Activated T-cell treated with anti-CD3 and anti-CD28 coated beads, Interleukin-2, amount 50 U/mL, for 72 hours (primary cell): ENCODE measurements around the gene SGSM1. TPM values are rescaled to one million over a fixed set of nuclear protein-coding genes. Genes with fewer than 3 reads are reported as not detected.
A peak's percentile ranks its signal among the peaks of the same experiment; 100 is the strongest.

Experiments used
- ATAC-seq, 2 donors: fragments of 150-1000 bp; cut with Tn5 transposase; replicated peaks in 1 of 2; 2 replicates each; pipeline ENCODE4 v1.10.0; 2021; ENCODE audit warnings: moderate library complexity in 2 of 2, mild to moderate bottlenecking in 1 of 2
- DNase-seq, 2 donors: peaks; one replicate each; pipeline ENCODE4 v3.0.0; 2021 to 2022; ENCODE audit warnings: mixed read lengths in 1 of 2
- H3K27ac Mint-ChIP-seq: one replicate; pipeline ENCODE4 v1.8.0; 2022; ENCODE audit warnings: mild to moderate bottlenecking, moderate library complexity, mixed read lengths
- H3K27me3 Mint-ChIP-seq: one replicate; pipeline ENCODE4 v1.8.0; 2022; ENCODE audit warnings: low read depth, mixed read lengths
- H3K36me3 Mint-ChIP-seq, 2 donors: one replicate each; pipeline ENCODE4 v1.8.0; 2022; ENCODE audit warnings: mixed read lengths in 2 of 2, mild to moderate bottlenecking in 1 of 2; ENCODE audit not compliant: insufficient read depth in 2 of 2
- H3K4me1 Mint-ChIP-seq: one replicate; pipeline ENCODE4 v1.8.0; 2022; ENCODE audit warnings: low read depth, mixed read lengths
- H3K4me3 Mint-ChIP-seq, 2 donors: one replicate each; pipeline ENCODE4 v1.8.0; 2022; ENCODE audit warnings: mild to moderate bottlenecking in 2 of 2, mixed read lengths in 2 of 2, moderate library complexity in 2 of 2
- H3K9me3 Mint-ChIP-seq, 2 donors: one replicate each; pipeline ENCODE4 v1.8.0; 2022; ENCODE audit warnings: mixed read lengths in 2 of 2
- total RNA-seq, 2 donors: library from RNA; stranded (reverse); gene quantifications; one replicate each; pipeline ENCODE4 v1.2.3, GENCODE V29; 2022

The SGSM1 gene
- total RNA-seq, 2 donors from 2014 or later, result 0.07 to 0.14 TPM

- H3K4me3 Mint-ChIP-seq, result no peak overlapping the region
- ATAC-seq (no peak), DNase-seq (no peak)
- peaks cover 13% of the 10 kb centered on the region for H3K27me3 Mint-ChIP-seq
- H3K4me1 Mint-ChIP-seq, result no peaks in the 10 kb centered on the region
- H3K9me3 Mint-ChIP-seq, result no peaks in the 10 kb centered on the region
- no peaks in the 10 kb centered on the region for H3K36me3 Mint-ChIP-seq
- H3K27ac Mint-ChIP-seq, result no peak overlapping the region
These were observed 30.1 kb upstream of the SGSM1 start for GRCh38 chr22:24775769-24776492.

- H3K27me3 Mint-ChIP-seq, result peaks cover 13% of the 10 kb centered on the region
- H3K27ac Mint-ChIP-seq, result no peak overlapping the region
- no peak for ATAC-seq
- no peaks in the 10 kb centered on the region for H3K4me1 Mint-ChIP-seq
- H3K9me3 Mint-ChIP-seq, result no peaks in the 10 kb centered on the region
- DNase-seq, result no peak
- H3K36me3 Mint-ChIP-seq, result no peaks in the 10 kb centered on the region
- no peak overlapping the region for H3K4me3 Mint-ChIP-seq
These were observed 29.5 kb upstream of the SGSM1 start for GRCh38 chr22:24776525-24776924.

GRCh38 chr22:24789516-24789915, 16.5 kb upstream of the SGSM1 start:
- Mint-ChIP-seq H3K9me3 (no peaks in the 10 kb centered on the region), H3K4me3 (no peak overlapping the region), H3K27ac (no peak overlapping the region), H3K36me3 (no peaks in the 10 kb centered on the region), H3K27me3 (no peaks in the 10 kb centered on the region), H3K4me1 (no peaks in the 10 kb centered on the region)
- no peak for DNase-seq
- ATAC-seq, result no peak

GRCh38 chr22:24791362-24791761, 14.6 kb upstream of the SGSM1 start:
- H3K9me3 Mint-ChIP-seq, result no peaks in the 10 kb centered on the region
- H3K27me3 Mint-ChIP-seq, result no peaks in the 10 kb centered on the region
- H3K4me1 Mint-ChIP-seq, result no peaks in the 10 kb centered on the region
- H3K36me3 Mint-ChIP-seq, result no peaks in the 10 kb centered on the region
- DNase-seq (no peak), ATAC-seq (no peak)
- no peak overlapping the region for H3K4me3 Mint-ChIP-seq
- no peak overlapping the region for H3K27ac Mint-ChIP-seq

GRCh38 chr22:24796056-24796455, 10.0 kb upstream of the SGSM1 start:
- DNase-seq, result no peak
- Mint-ChIP-seq H3K9me3 (no peaks in the 10 kb centered on the region), H3K36me3 (no peaks in the 10 kb centered on the region), H3K4me3 (no peak overlapping the region), H3K27ac (no peak overlapping the region), H3K4me1 (no peaks in the 10 kb centered on the region), H3K27me3 (no peaks in the 10 kb centered on the region)
- no peak for ATAC-seq

- no peaks in the 10 kb centered on the region for H3K36me3 Mint-ChIP-seq
- no peak overlapping the region for H3K4me3 Mint-ChIP-seq
- no peaks in the 10 kb centered on the region for H3K27me3 Mint-ChIP-seq
- no peak for ATAC-seq
- H3K4me1 Mint-ChIP-seq, result peaks cover 5% of the 10 kb centered on the region
- H3K9me3 Mint-ChIP-seq, result no peaks in the 10 kb centered on the region
- H3K27ac Mint-ChIP-seq, result no peak overlapping the region
- DNase-seq, result no peak
These were observed 9.2 kb upstream of the SGSM1 start for GRCh38 chr22:24796860-24797259.

GRCh38 chr22:24801901-24802465, 4.0 kb upstream of the SGSM1 start:
- DNase-seq, result no peak
- peak overlapping the region in 1 of 2 donors; percentile 21 for H3K4me3 Mint-ChIP-seq
- no peaks in the 10 kb centered on the region for H3K9me3 Mint-ChIP-seq
- H3K4me1 Mint-ChIP-seq, result peaks cover 10% of the 10 kb centered on the region
- ATAC-seq, result peak in 1 of 2 donors; percentile 32
- no peaks in the 10 kb centered on the region for H3K36me3 Mint-ChIP-seq
- peaks cover 10% of the 10 kb centered on the region for H3K27me3 Mint-ChIP-seq
- H3K27ac Mint-ChIP-seq, result no peak overlapping the region

GRCh38 chr22:24803064-24803542, 2.9 kb upstream of the SGSM1 start:
- Mint-ChIP-seq H3K4me3 (no peak overlapping the region), H3K27ac (no peak overlapping the region), H3K27me3 (peaks cover 16% of the 10 kb centered on the region), H3K4me1 (peaks cover 10% of the 10 kb centered on the region), H3K9me3 (no peaks in the 10 kb centered on the region), H3K36me3 (no peaks in the 10 kb centered on the region)
- DNase-seq (peak; percentile 56 to 62), ATAC-seq (no peak)

GRCh38 chr22:24806663-24807001, 621 bp downstream of the SGSM1 start:
- ATAC-seq (no peak), DNase-seq (no peak)
- no peak overlapping the region for H3K27ac Mint-ChIP-seq
- peaks cover 16% of the 10 kb centered on the region for H3K27me3 Mint-ChIP-seq
- peak overlapping the region; percentile 9 to 47 for H3K4me3 Mint-ChIP-seq
- H3K9me3 Mint-ChIP-seq, result no peaks in the 10 kb centered on the region
- peaks cover 23% of the 10 kb centered on the region for H3K4me1 Mint-ChIP-seq
- H3K36me3 Mint-ChIP-seq, result no peaks in the 10 kb centered on the region

- ATAC-seq, result no peak
- no peaks in the 10 kb centered on the region for H3K36me3 Mint-ChIP-seq
- no peaks in the 10 kb centered on the region for H3K9me3 Mint-ChIP-seq
- peaks cover 16% of the 10 kb centered on the region for H3K27me3 Mint-ChIP-seq
- no peak overlapping the region for H3K27ac Mint-ChIP-seq
- no peak overlapping the region for H3K4me3 Mint-ChIP-seq
- H3K4me1 Mint-ChIP-seq, result peaks cover 16% of the 10 kb centered on the region
- no peak for DNase-seq
These were observed 1.4 kb downstream of the SGSM1 start for GRCh38 chr22:24807284-24807950.

GRCh38 chr22:24809331-24809730, 3.3 kb downstream of the SGSM1 start:
- H3K4me3 Mint-ChIP-seq, result no peak overlapping the region
- peaks cover 16% of the 10 kb centered on the region for H3K4me1 Mint-ChIP-seq
- DNase-seq (no peak), ATAC-seq (no peak)
- H3K36me3 Mint-ChIP-seq, result no peaks in the 10 kb centered on the region
- no peak overlapping the region for H3K27ac Mint-ChIP-seq
- H3K9me3 Mint-ChIP-seq, result no peaks in the 10 kb centered on the region
- peaks cover 13% of the 10 kb centered on the region for H3K27me3 Mint-ChIP-seq

- Mint-ChIP-seq H3K4me3 (peak overlapping the region in 1 of 2 donors; percentile 17), H3K27ac (no peak overlapping the region), H3K36me3 (peaks cover 3% of the 10 kb centered on the region in 2 donors), H3K9me3 (peaks cover 3% of the 10 kb centered on the region in 2 donors), H3K4me1 (peaks cover 16% of the 10 kb centered on the region), H3K27me3 (peaks cover 7% of the 10 kb centered on the region)
- no peak for DNase-seq
- peak in 1 of 2 donors; percentile 51 for ATAC-seq
These were observed 4.2 kb downstream of the SGSM1 start for GRCh38 chr22:24810043-24810749.
